Thyroid gland (tissue), 4 donors: ENCODE data around the gene FSTL4.

Source experiments
- CTCF ChIP-seq, 6 experiments: fragments of 200-600 bp in 3 of 6; fragments of 450-650 bp in 3 of 6; sonication (generic) in 3 of 6; IDR thresholded peaks; one replicate each; pipeline ENCODE4 v1.5.1; 2016 to 2019; ENCODE audit warnings: antibody characterized with exemption in 6 of 6, mild to moderate bottlenecking in 2 of 6, inconsistent platforms in 1 of 6, moderate library complexity in 1 of 6
- POLR2A ChIP-seq, 2 donors: fragments of 450-650 bp; IDR thresholded peaks; one replicate each; pipeline ENCODE4 v1.6.1; 2017; ENCODE audit warnings: antibody characterized with exemption in 2 of 2, mild to moderate bottlenecking in 2 of 2, moderate library complexity in 1 of 2

GRCh38 chr5:133618141-133618540 lies 5.8 kb upstream of the FSTL4 start:
- TF ChIP-seq CTCF (IDR thresholded peaks at IDR 0.05): no peak
- TF ChIP-seq POLR2A (IDR thresholded peaks at IDR 0.05): no peak
